H1 (cell line): ENCODE data around the gene TBC1D22A. TPM values are rescaled to one million over a fixed set of nuclear protein-coding genes. Genes with fewer than 3 reads are reported as not detected.

Source experiments
- CTCF ChIA-PET: fragments of 300-600 bp; sonication (Branson Sonifier 250); formaldehyde crosslinking; loops from one replicate; lab custom pipeline; 2021; ENCODE audit not compliant: partially characterized antibody; lab: Charles Lee
- POLR2A ChIA-PET: fragments of 300-600 bp; sonication (Branson Sonifier 250); formaldehyde crosslinking; loops from one replicate; lab custom pipeline; 2021; ENCODE audit warnings: inconsistent platforms; ENCODE audit not compliant: partially characterized antibody; lab: Charles Lee
- DNase-seq, 2 experiments: peaks; one replicate each; pipeline versions ENCODE4 v3.0.0 to v3.0.0-alpha.2; 2010 to 2022; ENCODE audit warnings: low spot score in 2 of 2, low read depth in 1 of 2, mixed read lengths in 1 of 2
- FAIRE-seq: peaks from 2 replicates; lab custom pipeline; 2011; peaks lifted over from hg19 to GRCh38; lab: Jason Lieb, UNC
- H2AFZ ChIP-seq: 2 replicates; pipeline ENCODE4 v1.8.1; 2012; ENCODE audit warnings: low read length, inconsistent platforms
- H2AK5ac ChIP-seq: 2 replicates; pipeline ENCODE4 v1.6.1; 2013; ENCODE audit warnings: low read depth, low read length
- H2BK120ac ChIP-seq: replicated peaks from 2 replicates; pipeline ENCODE3; 2013; ENCODE audit warnings: low read depth, low read length, inconsistent platforms
- H2BK12ac ChIP-seq: 2 replicates; pipeline ENCODE4 v1.6.1; 2013; ENCODE audit warnings: low read depth, low read length
- H2BK15ac ChIP-seq: 2 replicates; pipeline ENCODE4 v1.6.1; 2013; ENCODE audit warnings: low read length
- H2BK20ac ChIP-seq: 2 replicates; pipeline ENCODE4 v1.6.1; 2013; ENCODE audit warnings: low read length
- H2BK5ac ChIP-seq: 2 replicates; pipeline ENCODE4 v1.6.1; 2013; ENCODE audit warnings: low read depth, low read length
- H3K14ac ChIP-seq: 2 replicates; pipeline ENCODE4 v1.6.1; 2013; ENCODE audit warnings: inconsistent platforms; ENCODE audit not compliant: insufficient read length
- H3K18ac ChIP-seq: 2 replicates; pipeline ENCODE4 v1.6.1; 2013; ENCODE audit warnings: low read length; ENCODE audit errors: extremely low read depth
- H3K23ac ChIP-seq: 2 replicates; pipeline ENCODE4 v1.6.1; 2013; ENCODE audit warnings: inconsistent platforms; ENCODE audit not compliant: insufficient read length
- H3K23me2 ChIP-seq: 2 replicates; pipeline ENCODE4 v1.6.1; 2013; ENCODE audit warnings: low read depth, low read length
- H3K27ac ChIP-seq: 2 replicates; pipeline ENCODE4 v1.6.1; 2011; ENCODE audit warnings: low read depth, low read length, inconsistent platforms
- H3K27me3 ChIP-seq, 4 experiments: replicated peaks in 1 of 4; 1 replicate in 1 of 4; 2 replicates in 3 of 4; pipeline versions ENCODE4 v1.6.1 to v1.8.1; 2011 to 2013; ENCODE audit warnings: low read length in 3 of 4, mild to moderate bottlenecking in 3 of 4, inconsistent platforms in 2 of 4, mixed read lengths in 2 of 4, moderate library complexity in 1 of 4; ENCODE audit not compliant: control insufficient read depth in 3 of 4, insufficient read depth in 3 of 4; ENCODE audit errors: extremely low read depth in 1 of 4
- H3K36me3 ChIP-seq, 4 experiments: 2 replicates each; pipeline versions ENCODE4 v1.6.1 to v1.8.1; 2011 to 2013; ENCODE audit warnings: mild to moderate bottlenecking in 4 of 4, low read length in 3 of 4, moderate library complexity in 2 of 4, control low read depth in 1 of 4, inconsistent platforms in 1 of 4; ENCODE audit not compliant: insufficient read depth in 4 of 4, control insufficient read depth in 2 of 4
- H3K4ac ChIP-seq: replicated peaks from 2 replicates; pipeline ENCODE3; 2013; ENCODE audit warnings: low read length, low read depth, mixed read lengths, inconsistent platforms; ENCODE audit not compliant: insufficient read length
- H3K4me1 ChIP-seq, 4 experiments: replicated peaks in 1 of 4; 1 replicate in 1 of 4; 2 replicates in 3 of 4; pipeline versions ENCODE4 v1.6.1 to v1.8.1; 2011 to 2013; ENCODE audit warnings: low read length in 3 of 4, inconsistent platforms in 2 of 4, mixed read lengths in 1 of 4; ENCODE audit not compliant: insufficient read depth in 4 of 4, control insufficient read depth in 3 of 4
- H3K4me2 ChIP-seq, 2 experiments: 2 replicates each; pipeline versions ENCODE4 v1.6.1 to v1.8.1; 2011 to 2013; ENCODE audit warnings: low read depth in 2 of 2, low read length in 2 of 2, control low read depth in 1 of 2, inconsistent platforms in 1 of 2, mild to moderate bottlenecking in 1 of 2; ENCODE audit not compliant: insufficient read depth in 1 of 2
- H3K4me3 ChIP-seq, 4 experiments: fragments of 200-600, 300-600 bp in 1 of 4; sonication (generic), shearing (Covaris generic), sonication (Bioruptor Twin) in 1 of 4; 2 replicates each; pipeline versions ENCODE4 v1.5.1 to v1.8.1; 2011 to 2016; ENCODE audit warnings: low read length in 4 of 4, low read depth in 3 of 4, control low read depth in 2 of 4, inconsistent platforms in 2 of 4, mild to moderate bottlenecking in 2 of 4, mixed read lengths in 1 of 4, moderate library complexity in 1 of 4; ENCODE audit not compliant: insufficient read depth in 2 of 4; ENCODE audit errors: extremely low read depth in 1 of 4
- H3K56ac ChIP-seq: replicated peaks from 2 replicates; pipeline ENCODE3; 2013; ENCODE audit warnings: low read depth, mild to moderate bottlenecking, mixed read lengths, low read length, inconsistent platforms; ENCODE audit not compliant: insufficient read length
- H3K79me1 ChIP-seq: 2 replicates; pipeline ENCODE4 v1.6.1; 2013; ENCODE audit warnings: low read depth, low read length, control low read depth
- H3K79me2 ChIP-seq, 2 experiments: 2 replicates each; pipeline versions ENCODE4 v1.6.1 to v1.8.1; 2012 to 2013; ENCODE audit warnings: low read length in 2 of 2, mild to moderate bottlenecking in 2 of 2, inconsistent platforms in 1 of 2; ENCODE audit not compliant: insufficient read depth in 2 of 2, control insufficient read depth in 1 of 2
- H3K9ac ChIP-seq, 4 experiments: replicated peaks in 1 of 4; 1 replicate in 1 of 4; 2 replicates in 3 of 4; pipeline versions ENCODE4 v1.6.1 to v1.8.1; 2011 to 2013; ENCODE audit warnings: low read depth in 3 of 4, low read length in 3 of 4, control low read depth in 2 of 4, mild to moderate bottlenecking in 2 of 4, moderate library complexity in 2 of 4, inconsistent platforms in 1 of 4; ENCODE audit errors: extremely low read depth in 1 of 4
- H3K9me3 ChIP-seq, 2 experiments: 2 replicates each; pipeline versions ENCODE4 v1.6.1 to v1.8.1; 2012 to 2013; ENCODE audit warnings: mild to moderate bottlenecking in 2 of 2, moderate library complexity in 2 of 2, control low read depth in 1 of 2, inconsistent platforms in 1 of 2, low read depth in 1 of 2, low read length in 1 of 2, mixed read lengths in 1 of 2; ENCODE audit not compliant: insufficient read depth in 2 of 2
- H4K20me1 ChIP-seq, 2 experiments: replicated peaks in 1 of 2; 2 replicates each; pipeline versions ENCODE3 to v1.8.1; 2011 to 2013; ENCODE audit warnings: inconsistent platforms in 2 of 2, low read length in 2 of 2, mild to moderate bottlenecking in 1 of 2; ENCODE audit not compliant: insufficient read depth in 2 of 2, control insufficient read depth in 1 of 2
- H4K5ac ChIP-seq: 2 replicates; pipeline ENCODE4 v1.6.1; 2013; ENCODE audit warnings: low read length, low read depth, mixed read lengths, inconsistent platforms; ENCODE audit not compliant: insufficient read length
- H4K8ac ChIP-seq: 2 replicates; pipeline ENCODE4 v1.8.0; 2013; ENCODE audit warnings: mild to moderate bottlenecking, moderate library complexity, low read length, inconsistent platforms; ENCODE audit not compliant: insufficient read depth; ENCODE audit errors: extremely low read depth
- H4K91ac ChIP-seq: replicated peaks from 2 replicates; pipeline ENCODE3; 2013; ENCODE audit warnings: low read length, mixed read lengths, inconsistent platforms; ENCODE audit not compliant: insufficient read length
- EP300 ChIP-seq, 2 experiments: IDR thresholded peaks; 1 replicate in 1 of 2; 2 replicates in 1 of 2; pipeline ENCODE4 v1.6.1; 2011 to 2012; ENCODE audit warnings: low read depth in 2 of 2, low read length in 2 of 2, mild to moderate bottlenecking in 2 of 2, borderline replicate concordance in 1 of 2, inconsistent platforms in 1 of 2, moderate library complexity in 1 of 2
- KDM1A ChIP-seq: fragments of 200-600, 300-600 bp; sonication (generic); IDR thresholded peaks from 2 replicates; pipeline ENCODE4 v1.7.1; 2016; ENCODE audit warnings: mild to moderate bottlenecking, low read length, borderline replicate concordance
- WGBS, 2 experiments: shearing (Covaris generic) in 1 of 2; methylation state at CpG; one replicate each; pipeline versions ENCODE4 v1.1.6 to v1.1.7; 2013 to 2015; ENCODE audit warnings: low lambda C conversion rate in 2 of 2, mixed read lengths in 2 of 2, inconsistent platforms in 1 of 2, low coverage in 1 of 2, missing lambda C conversion rate in 1 of 2; ENCODE audit not compliant: insufficient replicate concordance in 2 of 2, insufficient coverage in 1 of 2, insufficient read length in 1 of 2; ENCODE audit errors: extremely low coverage in 1 of 2, missing lambda C conversion rate in 1 of 2; 5-methylcytosine and 5-hydroxymethylcytosine counted together
- polyA plus RNA-seq, 7 experiments: library from polyadenylated mRNA; depleted of rRNA in 3 of 7; stranded (reverse) in 5 of 7; unstranded in 2 of 7; fragments of >200 nt in 5 of 7; fragments of 200-250 nt in 2 of 7; gene quantifications; 1 replicate in 5 of 7; 2 replicates in 1 of 7; 4 replicates in 1 of 7; pipeline versions ENCODE4 v1.2.1 to v1.2.3, GENCODE V29; 2011 to 2013; ENCODE audit warnings: missing spikeins in 2 of 7, mixed read lengths in 2 of 7
- total RNA-seq: library from RNA; stranded (reverse); fragmentation: NEBNext Ultra II Directional; extraction: Animal tissue kit (Norgen Biotek cat#: 25700); gene quantifications from 2 replicates; pipeline ENCODE4 v1.2.1, GENCODE V29; 2021

TBC1D22A gene
- total and polyA plus RNA-seq, 2 of the 8 experiments (the other 6 are each of a cell fraction or from before 2014, with no cell fraction given), result 11.9 to 18.4 TPM

GRCh38 chr22:47063606-47064005, 301.2 kb downstream of the TBC1D22A start:
- Histone ChIP-seq H3K23me2 (no peaks in the 10 kb centered on the region), H4K5ac (no peak overlapping the region), H3K4me3 (no peak overlapping the region), H4K20me1 (peaks cover 0 to 3% of the 10 kb centered on the region in 2 experiments), H2BK15ac (no peak overlapping the region), H3K27ac (no peak overlapping the region), H2BK20ac (no peak overlapping the region), H3K23ac (no peak overlapping the region), H3K4me2 (no peak overlapping the region), H2AK5ac (no peak overlapping the region), H3K36me3 (no peaks in the 10 kb centered on the region; a peak in 1 of 8 replicates), H3K14ac (no peak overlapping the region), H3K9me3 (no peaks in the 10 kb centered on the region), H3K56ac (no peak overlapping the region), H3K27me3 (no peaks in the 10 kb centered on the region), H3K4me1 (no peaks in the 10 kb centered on the region), H2BK5ac (no peak overlapping the region; the same call in 1 of the 2 replicates), H3K79me2 (no peaks in the 10 kb centered on the region), H2AFZ (no peak overlapping the region), H3K18ac (no peak overlapping the region), H4K8ac (no peak overlapping the region), H3K79me1 (peaks cover 5% of the 10 kb centered on the region; the same call in 1 of the 2 replicates), H3K4ac (no peak overlapping the region), H2BK120ac (no peak overlapping the region), H3K9ac (no peak overlapping the region), H2BK12ac (no peak overlapping the region), H4K91ac (no peak overlapping the region)
- FAIRE-seq (no peak), DNase-seq (no peak)
- POLR2A ChIA-PET, result no interaction called here
- TF ChIP-seq EP300 (IDR thresholded peaks at IDR 0.05; ENCODE audit: borderline replicate concordance in 1 of 2, low read depth in 2 of 2, low read length in 2 of 2) (no peak), KDM1A (no peak)
- CTCF ChIA-PET, result interaction anchor here (0.6 kb wide), 1 partner anchor 130 kb away, joined by 3 read pairs; no protein-coding TSS in a partner anchor
- 92% methylated on average over 10 of the region's 10 CpGs; no CpG with 5 or more reads in 1 of the 2 experiments for WGBS, 2 experiments
